Measurements from ENCODE around the gene NEU1. TPM values are rescaled to one million over a fixed set of nuclear protein-coding genes. Genes with fewer than 3 reads are reported as not detected.

The NEU1 gene
- total RNA-seq, 1 experiment from 2014 or later = 15.1 TPM

- RAD21 ChIA-PET (ENCODE audit: low non-redundant PET in 1 of 2, low total read pairs in 2 of 2, uncharacterized antibody in 2 of 2, unreplicated experiment in 2 of 2) = no interaction called here
- Histone ChIP-seq H3K4me1 (ENCODE audit: control insufficient read depth in 1 of 2, insufficient read depth in 2 of 2, low read length in 2 of 2) (no peaks in the 10 kb centered on the region), H3K9me2 (ENCODE audit: insufficient read depth) (no peaks in the 10 kb centered on the region), H4K20me1 (ENCODE audit: insufficient read depth) (no peaks in the 10 kb centered on the region), H3K36me3 (ENCODE audit: control insufficient read depth in 1 of 2, insufficient read depth in 2 of 2, low read length in 2 of 2) (peaks cover 28 to 41% of the 10 kb centered on the region in 2 experiments), H2AFZ (ENCODE audit: low read depth, low read length, poor library complexity, severe bottlenecking) (no peak overlapping the region), H3K27ac (ENCODE audit: low read depth, low read length) (no peak overlapping the region), H3K27me3 (ENCODE audit: insufficient read depth, low read length) (no peaks in the 10 kb centered on the region), H3K79me2 (ENCODE audit: insufficient read depth, low read length) (no peaks in the 10 kb centered on the region), H3K4me2 (ENCODE audit: low read length) (no peak overlapping the region), H3K4me3 (replicated peaks in 1 of 2; ENCODE audit: low read depth in 1 of 2, low read length in 2 of 2) (no peak overlapping the region), H3K9ac (ENCODE audit: low read length) (no peak overlapping the region), H3K9me3 (ENCODE audit: control insufficient read depth in 1 of 2, insufficient read depth in 1 of 2, low read depth in 1 of 2, low read length in 2 of 2) (no peaks in the 10 kb centered on the region)
- CTCF ChIA-PET = no interaction called here
- POLR2A ChIA-PET = no interaction called here
- BruUV-seq (replicated peaks) = TSS peak; percentile 92
- TF ChIP-seq ZFX (IDR thresholded peaks at IDR 0.05) (no peak), ELF1 (IDR thresholded peaks at IDR 0.05; ENCODE audit: borderline replicate concordance, low read depth) (no peak), MAX (IDR thresholded peaks at IDR 0.05) (no peak), EZH2 (IDR thresholded peaks at IDR 0.05) (no peak), REST (IDR thresholded peaks at IDR 0.05; ENCODE audit: low read depth) (no peak), POLR2AphosphoS5 (IDR thresholded peaks at IDR 0.05; ENCODE audit: low read depth, low read length) (no peak), SRF (IDR thresholded peaks at IDR 0.05; ENCODE audit: low read depth) (no peak), SIN3A (IDR thresholded peaks at IDR 0.05; ENCODE audit: low read depth) (no peak), JUND (IDR thresholded peaks at IDR 0.05) (no peak), EZH2phosphoT487 (IDR thresholded peaks at IDR 0.05; ENCODE audit: borderline replicate concordance) (no peak)
- no peak for DNase-seq (ENCODE audit: low read depth, low spot score)
- intact Hi-C loops (cut with micrococcal nuclease) = no loop called here
- ATAC-seq = no peak
These were observed 17.3 kb upstream of the NEU1 start for GRCh38 chr6:31879901-31880300.

Measured in HCT116 (cell line).